Measurements from ENCODE around the gene ANO1.

The ANO1 gene

DNA sequence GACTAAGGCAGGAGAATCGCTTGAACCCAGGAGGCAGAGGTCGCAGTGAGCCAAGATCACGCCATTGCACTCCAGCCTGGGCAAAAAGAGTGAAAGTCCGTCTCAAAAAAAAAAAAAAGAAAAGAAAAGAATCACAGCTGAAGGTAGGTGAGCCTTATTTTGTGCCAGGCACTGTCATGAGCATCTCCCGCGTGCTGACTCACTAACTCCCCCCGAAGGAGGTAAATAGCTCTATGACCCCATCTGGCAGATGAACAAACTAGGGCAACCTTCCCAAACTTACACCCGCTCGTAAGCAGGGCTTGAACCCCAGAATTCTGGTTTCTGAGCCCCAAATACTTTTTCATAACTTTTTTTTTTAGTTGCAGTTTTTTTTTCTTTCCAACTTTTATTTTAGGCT is 60.3 kb downstream of the ANO1 start:
- DNase-seq (ENCODE audit: low read depth in 3 of 3), result no peak

DNA sequence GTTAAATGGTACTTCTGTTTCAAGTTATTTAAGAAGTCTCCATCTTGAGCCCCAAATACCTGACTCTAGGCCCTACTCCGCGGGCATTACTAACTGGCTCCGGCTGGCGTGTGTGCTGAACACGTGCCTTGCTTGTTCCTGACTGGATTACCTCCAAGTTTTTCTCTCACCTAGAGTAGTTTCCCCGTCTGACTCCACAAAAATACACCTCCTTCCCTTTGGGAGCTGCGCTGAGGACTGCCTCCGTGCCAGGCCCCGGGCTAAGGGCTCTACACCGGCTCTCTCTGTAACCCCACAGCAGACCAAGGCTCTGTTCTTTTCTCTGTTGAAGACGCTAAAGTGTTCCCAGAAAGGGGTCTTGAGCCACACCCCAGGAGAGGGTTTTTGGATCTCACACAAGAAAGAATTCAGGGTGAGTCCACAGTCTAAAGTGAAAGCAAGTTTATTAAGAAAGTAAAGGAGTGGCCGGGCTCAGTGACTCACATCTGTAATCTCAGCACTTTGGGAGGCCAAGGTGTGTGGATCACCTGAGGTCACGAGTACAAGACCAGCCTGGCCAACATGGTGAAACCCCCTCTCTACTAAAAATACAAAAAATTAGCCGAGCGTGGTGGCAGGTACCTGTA is 61.8 kb downstream of the ANO1 start:
- DNase-seq (ENCODE audit: low read depth in 3 of 3), result no peak

DNA sequence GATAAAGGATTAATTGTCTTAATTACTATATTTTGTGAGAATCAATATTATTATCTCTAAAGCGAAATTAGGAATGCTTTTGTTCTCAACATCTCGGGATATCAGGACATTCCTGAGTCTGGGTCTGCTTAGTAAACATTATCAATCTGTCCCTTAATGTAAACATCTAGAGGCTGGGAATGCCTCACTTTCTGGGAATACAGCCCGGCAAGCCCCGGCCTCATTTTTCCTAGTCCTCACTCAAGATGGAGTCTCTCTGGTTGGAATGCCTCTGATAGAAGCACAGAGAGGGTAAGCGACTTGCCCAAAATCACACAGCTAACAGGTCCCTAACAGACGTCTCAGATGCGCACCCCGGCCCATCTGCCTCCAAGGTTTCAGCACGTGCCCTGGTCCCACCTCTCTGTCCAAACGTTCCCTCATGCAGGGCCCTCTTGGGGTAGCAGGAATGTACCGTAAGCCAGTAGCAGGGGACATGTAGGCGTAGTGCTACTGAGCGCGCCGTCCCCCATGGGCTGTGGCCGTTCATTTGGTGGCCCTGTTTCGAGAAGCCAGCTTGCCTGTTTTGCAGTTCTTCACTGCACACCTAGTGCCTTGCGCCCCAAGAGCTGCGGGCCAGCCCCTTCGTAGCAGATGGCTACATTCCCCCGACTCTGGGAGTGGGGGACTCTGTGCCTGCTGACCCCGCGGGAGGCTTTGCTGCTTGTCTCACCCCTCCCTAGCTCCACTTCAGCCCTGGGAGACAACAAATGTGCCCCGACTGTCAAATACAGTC is 62.8 kb downstream of the ANO1 start:
- DNase-seq (ENCODE audit: low read depth in 3 of 3), result no peak

DNA sequence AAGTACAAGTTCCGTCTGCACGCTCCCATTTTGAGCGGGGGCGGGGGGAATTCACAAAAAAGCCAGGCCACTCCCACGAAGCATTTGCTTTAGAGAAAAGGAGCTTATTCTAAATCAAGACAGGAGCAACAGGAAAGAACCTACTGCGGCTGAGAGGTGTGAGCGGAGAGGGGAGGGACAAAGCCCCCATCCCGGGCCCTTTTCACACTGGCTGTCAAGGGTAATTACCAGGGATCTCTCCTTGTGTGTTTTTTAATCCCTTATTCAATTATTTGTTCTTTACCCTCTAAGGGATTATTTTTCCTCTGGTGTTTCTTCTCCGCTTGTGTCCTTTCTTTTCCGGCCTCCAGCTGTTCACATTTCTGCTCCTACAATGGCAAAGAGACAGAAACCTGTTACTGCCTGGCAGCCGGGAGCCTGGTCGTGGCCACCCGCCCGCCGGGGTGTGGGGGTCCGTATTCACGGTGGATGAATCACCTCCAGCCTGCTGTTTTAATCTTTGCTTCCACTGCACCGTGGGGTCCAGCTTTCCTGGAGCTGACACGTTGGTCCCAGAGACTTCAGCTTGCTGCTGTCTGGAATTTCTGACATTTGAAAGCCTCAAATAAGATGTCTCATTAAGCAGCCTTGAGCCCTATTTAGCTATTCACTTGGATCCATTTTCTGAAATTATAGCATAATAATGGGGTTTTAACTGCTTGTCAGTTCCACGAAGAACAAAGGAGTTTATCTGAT is 63.5 kb downstream of the ANO1 start:
- no peak for DNase-seq (ENCODE audit: low read depth in 3 of 3)

DNA sequence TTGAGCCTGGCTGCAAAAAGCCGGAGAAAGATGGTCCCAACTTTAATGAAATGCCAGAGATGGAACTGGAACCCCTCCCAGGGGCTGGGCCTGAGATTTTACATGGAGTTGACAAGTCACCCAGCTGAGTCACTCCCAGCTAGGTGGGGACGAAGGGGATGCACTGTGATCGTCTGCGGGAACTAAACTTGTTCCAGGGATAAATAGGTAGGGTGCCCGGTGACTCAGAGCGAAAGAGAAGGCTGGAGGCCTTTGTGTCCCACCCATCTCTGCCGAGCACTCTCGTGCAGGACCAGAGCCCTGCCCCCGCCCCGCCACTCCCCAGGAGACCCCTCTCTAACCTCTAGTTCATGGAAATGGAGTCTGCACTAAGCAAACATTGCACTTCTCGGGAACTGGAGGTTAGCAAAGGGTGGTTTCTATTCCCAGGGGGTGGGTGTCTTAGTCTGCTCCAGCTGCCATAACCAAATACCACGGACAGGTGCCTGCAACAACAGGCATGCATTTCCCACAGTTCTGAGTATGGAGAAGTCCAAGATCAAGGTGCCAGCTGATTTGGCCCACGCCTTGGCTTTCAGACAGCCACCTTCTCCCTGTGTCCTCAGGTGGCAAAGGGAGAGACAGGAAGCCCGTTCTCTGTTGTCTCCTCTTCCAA is 64.2 kb downstream of the ANO1 start:
- no peak for DNase-seq (ENCODE audit: low read depth in 3 of 3)

DNA sequence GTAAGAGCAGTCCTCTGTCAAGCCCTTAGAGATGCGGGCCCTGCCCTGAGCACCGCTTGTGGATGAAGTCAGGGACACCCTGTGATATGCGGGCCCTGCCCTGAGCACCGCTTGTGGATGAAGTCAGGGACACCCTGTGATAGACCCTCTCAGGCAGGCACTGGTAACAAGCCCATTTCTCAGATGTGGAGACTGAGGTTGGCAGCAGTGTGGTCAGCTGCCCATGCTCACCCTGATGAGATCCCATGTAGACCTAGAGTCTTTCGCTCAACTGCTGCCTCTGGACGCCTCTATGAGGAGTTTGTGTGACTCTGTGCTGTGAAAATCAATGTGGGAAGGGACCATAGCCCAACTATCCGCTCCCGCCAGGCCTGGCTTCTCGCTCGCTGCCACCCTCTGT is 66.1 kb downstream of the ANO1 start:
- no peak for DNase-seq (ENCODE audit: low read depth in 3 of 3)

DNA sequence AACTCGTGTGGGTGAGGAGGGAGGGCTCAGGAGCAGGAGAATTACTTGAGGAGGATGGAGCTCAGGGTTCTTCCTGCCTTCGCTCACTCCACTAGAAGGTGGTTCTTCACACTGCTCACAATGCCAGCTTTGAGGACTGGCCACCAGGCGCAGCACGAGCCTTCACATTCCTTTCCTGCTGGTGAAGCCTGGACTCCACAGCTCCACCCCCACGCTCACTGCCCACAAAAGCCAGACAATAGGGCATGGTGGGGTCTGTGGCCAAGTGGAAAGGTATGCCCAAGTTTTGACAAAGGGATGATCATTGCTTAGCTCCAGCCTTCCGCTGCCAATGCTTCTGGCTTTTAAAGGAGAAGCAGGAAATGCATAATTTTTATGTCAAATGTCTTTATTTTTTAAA is 67.0 kb downstream of the ANO1 start:
- DNase-seq (ENCODE audit: low read depth in 3 of 3), result no peak

DNA sequence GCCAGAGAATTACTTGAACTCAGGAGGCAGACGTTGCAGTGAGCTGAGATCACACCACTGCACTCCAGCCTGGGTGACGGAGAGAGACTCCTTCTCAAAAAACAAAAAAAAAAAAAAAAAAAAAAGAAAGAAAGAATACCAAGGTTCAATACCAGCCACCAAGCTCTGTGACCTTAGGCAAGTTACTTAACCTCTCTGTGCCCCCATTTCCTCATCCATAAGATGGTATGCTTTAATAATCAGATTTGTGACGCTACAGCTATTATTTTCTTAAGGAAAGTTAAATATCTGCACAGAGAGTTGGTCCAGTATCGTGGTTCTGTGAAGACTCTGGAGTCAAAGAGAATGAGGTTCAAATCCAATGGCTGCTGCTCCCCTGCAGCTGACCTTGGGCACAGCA is 67.7 kb downstream of the ANO1 start:
- DNase-seq (ENCODE audit: low read depth in 3 of 3), result no peak

DNA sequence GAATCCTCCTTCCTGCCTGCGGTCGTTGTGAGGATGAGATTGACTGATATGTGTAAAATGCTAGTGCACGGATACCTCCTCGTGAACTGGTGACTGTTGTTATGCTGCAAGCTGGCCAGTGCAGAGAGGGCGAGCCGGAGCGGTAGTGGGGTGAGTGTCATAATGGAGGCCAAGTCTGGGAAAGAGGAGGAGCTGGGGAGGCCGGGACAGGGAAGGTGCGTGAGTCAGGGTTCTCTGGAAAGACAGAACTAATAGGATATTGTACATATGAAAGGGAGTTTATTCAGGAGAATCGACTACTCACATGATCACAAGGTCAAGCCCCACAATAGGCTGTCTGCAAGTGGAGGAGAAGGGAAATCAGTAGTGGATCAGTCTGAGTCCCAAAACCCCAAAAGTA is 68.2 kb downstream of the ANO1 start:
- DNase-seq (ENCODE audit: low read depth in 3 of 3), result no peak

DNA sequence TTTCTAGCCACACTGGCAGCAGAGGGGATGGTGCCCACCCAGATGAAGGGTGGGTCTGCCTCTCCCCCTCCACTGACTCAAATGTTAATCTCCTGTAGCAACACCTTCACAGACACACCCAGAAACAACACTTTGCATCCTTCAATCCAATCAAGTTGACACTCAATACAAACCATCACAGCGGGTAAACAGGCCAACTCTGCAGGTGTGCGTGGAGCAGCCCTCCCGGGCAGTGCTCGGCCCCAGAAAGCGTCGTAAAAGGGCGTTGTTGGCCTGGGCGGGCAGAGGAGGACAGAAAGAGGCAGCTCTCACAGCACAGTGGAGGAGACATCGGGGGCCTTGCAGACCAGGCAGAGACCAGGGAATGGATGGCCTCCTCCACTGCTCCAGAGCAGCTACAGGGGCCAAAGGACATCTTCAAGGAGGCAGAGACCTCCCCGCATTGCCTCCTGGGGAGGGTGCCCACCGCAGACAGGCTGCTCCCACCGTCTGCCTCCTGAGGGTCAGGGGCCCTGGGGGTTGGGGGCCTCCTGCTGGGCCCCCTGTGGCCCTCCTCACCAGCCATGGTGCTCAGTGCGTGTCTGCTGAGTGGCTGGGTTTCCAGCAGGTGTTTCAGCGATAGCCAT is 68.9 kb downstream of the ANO1 start:
- no peak for DNase-seq (ENCODE audit: low read depth in 3 of 3)

DNA sequence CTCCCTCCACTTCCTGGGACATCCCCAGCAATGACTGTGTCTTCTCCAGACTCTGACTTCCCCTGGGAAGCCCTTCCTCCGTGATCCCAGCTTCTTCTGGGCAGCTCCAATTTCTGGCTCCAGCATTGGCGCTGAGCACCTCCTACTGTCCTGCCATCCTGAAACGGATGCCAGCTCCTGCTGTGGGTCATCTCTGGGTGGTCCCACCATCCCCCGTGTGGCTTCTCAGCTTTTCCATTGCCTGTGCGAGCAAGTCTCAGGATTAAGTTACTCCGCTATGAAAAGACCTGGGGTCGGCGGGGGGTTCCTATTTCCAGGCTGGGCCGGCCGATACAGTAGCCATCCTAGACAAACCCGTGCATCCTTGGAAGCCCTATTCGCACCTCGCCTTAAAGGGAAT is 69.6 kb downstream of the ANO1 start:
- DNase-seq (ENCODE audit: low read depth in 3 of 3), result no peak

DNA sequence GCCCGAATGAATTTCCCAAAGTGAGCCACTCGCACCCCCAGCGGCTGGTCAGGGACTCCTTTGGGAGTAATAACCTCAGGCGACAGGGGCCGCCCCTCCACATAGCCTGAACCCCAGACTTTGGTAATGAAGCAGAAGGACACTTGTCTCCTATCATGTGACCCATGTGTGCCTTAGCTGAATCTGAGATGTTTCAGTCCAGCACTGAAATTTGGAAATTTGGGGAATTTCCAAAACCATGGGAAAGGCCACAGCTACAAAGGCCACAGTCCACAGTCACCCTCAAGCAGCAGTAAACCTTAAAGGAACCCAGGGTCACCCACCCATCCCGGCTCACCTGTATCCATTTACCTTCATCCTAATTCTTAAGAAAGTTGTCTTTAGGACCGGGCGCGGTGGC is 73.6 kb downstream of the ANO1 start:
- no peak for DNase-seq (ENCODE audit: low read depth in 3 of 3)

DNA sequence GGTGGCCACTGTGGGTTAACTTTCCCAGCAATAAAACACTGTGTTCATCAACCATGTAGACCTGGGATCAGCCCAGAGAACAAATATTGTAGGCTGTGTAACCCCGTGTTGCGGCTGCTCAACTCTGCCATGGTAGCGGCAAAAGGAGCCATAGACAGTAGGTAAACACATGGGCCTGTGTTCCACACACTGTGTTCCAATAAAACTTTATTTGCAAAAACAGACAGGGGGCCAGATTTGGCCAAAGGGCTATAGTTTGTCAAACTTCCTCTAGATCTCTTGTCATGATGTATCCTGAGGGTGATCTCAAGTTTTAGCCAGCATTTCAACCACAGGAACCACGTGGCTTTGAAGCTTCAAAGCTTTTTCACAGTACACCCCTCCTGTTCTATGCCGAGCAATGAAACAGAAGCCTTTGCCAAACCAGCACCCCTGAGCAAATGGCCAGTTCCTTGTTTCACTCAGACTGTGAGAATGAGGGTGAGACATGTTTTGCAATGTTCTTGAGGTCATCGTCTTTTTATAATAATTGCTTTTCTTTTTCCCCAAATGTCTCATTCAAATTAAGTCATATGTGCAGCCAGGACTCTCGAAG is 75.1 kb downstream of the ANO1 start:
- no peak for DNase-seq (ENCODE audit: low read depth in 3 of 3)

DNA sequence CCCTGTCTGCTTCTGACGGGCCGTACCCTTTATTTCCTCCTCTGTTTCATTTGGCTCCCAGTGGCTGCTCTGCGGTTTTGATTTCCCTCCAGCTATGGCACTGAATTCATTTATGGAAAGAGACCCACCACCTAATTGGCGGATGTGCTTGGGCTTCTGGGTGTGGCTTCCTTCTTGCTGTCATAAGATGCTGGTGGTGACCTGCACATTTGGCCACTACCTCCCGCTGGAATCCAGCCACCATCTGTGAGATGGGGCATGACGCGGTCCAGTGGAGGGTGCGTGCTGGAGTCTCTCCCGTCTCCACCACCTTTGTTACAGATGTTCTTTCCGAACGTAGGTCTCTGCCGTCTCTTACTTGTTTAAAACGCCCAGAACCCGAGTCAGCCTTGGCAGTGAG is 77.3 kb downstream of the ANO1 start:
- DNase-seq (ENCODE audit: low read depth in 3 of 3), result no peak

DNA sequence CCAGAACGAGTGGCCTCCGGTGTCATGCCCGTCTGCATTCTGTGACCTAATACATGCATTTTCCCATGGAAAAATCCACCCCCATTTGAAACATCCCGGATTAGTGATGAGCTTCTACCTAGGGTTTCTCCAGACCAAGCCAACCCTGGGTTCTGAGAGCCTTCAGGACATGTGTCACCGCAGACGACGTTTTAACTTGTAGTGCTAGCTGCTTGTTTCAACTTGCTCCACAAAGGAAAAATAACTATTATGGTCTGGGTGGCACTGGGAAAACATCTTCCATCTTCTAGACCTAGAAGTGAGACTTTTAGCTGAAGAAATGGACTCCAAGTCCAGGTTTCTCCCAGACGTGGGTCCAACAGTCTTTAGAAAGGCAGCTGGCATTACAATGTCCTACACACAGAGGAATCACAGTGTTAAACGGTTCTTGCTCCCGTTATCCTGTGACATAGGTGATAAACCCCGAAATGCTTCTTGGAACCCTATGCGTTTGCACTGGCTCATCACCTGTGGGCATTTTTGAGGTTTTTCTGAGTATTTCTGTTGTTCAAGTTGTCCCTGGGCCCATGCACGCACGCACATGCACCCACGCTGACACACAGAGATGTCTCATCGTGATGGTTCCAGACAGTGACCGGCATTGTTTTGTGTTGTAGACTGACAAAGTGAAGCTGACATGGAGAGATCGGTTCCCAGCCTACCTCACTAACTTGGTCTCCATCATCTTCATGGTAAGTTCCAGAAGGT is 78.3 kb downstream of the ANO1 start:
- no peak for DNase-seq (ENCODE audit: low read depth in 3 of 3)

DNA sequence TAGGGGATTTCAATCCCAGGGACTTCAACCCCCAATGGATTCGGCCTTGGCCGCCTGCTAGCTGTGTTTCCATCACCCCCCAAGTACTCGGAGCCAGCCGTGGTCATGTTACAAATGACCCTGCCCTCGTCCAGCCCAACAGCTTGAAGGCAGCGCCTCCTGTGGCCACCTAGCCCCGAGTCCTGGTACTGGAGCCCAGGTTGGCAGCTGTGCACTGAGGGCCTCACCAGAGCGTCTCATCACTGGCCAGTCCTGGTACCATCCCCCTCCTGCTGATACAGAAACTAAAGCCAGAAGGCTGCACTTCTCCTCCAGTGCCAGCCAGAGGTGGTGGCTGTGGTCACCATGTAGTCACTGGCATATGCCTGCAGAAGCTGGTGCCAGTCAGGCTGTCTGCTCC is 80.1 kb downstream of the ANO1 start:
- no peak for DNase-seq (ENCODE audit: low read depth in 3 of 3)

DNA sequence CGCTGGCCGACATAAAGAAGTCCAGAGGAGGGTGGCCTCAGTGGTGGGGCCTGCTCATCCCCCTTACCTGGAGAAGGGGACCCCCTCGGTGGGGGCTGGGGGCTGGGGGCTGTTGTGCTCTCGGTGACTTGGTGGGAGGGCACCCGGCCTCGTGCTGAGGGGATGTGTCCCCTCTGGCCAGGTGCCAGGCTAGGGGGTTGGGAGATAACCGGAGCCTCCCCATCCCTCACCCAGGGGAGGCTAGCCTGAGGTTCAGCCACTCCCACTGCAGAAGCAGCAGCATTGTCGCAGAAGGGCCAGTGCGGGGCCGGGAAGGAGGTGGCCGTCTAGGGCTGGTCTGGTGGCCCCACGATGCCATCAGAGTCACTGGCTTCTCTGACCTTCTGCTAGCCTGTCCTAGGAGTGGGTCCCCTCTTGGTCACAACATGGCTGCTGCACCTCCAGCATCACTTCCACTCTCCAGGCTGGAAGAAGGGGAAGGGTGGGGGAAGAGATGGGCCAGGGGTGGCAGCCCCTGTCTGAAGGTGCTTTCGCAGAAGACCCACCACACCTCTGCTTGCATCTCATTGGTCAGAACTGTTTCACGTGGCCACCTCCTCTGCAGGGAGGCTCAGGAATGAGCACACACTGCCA is 80.8 kb downstream of the ANO1 start:
- DNase-seq (ENCODE audit: low read depth in 3 of 3), result no peak

DNA sequence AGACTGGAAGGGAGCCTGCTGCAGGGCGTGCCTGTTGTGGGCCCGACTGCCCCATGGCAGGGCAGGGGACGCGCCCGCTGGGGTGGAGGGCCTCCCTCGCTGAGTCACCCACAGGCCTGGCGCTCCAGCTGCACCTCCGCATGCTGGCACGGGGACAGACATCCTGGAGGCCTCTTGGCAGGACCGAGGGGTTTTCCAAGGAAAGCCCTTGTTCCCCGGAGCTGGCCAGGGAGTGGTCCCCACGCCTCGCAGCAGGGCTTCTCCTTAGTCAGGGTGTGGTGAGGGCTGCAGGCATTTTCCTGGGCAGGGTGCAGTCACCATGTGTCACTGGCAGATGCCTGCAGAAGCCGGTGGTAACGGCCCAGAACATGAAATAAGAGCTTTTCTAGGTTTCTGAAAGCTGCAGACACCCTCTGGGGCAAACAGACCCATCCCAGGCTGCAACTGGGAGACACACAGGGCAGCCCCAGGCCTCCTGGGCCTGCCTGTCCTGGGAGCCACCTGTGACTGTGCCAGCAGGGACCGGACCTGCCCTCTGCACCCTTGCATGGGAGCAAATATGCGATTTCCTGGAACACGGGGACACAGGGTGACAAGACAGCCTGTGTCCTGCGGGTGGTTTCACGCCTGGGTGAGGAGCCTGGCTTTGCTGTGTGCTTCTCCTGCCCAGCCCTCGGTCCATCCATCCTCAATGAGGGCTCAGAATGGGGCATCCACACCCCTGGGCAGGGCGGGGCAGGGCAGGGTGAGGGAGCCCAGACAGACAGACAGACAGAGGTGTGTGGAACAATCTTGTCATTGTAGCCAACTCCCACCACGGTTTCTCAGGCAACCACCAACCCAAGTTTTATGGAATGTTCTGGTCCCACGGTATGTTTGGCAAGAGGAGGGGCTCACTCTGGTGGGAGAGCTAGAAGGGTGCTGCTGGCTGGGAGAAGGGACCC is 81.8 kb downstream of the ANO1 start:
- no peak for DNase-seq (ENCODE audit: low read depth in 3 of 3)

DNA sequence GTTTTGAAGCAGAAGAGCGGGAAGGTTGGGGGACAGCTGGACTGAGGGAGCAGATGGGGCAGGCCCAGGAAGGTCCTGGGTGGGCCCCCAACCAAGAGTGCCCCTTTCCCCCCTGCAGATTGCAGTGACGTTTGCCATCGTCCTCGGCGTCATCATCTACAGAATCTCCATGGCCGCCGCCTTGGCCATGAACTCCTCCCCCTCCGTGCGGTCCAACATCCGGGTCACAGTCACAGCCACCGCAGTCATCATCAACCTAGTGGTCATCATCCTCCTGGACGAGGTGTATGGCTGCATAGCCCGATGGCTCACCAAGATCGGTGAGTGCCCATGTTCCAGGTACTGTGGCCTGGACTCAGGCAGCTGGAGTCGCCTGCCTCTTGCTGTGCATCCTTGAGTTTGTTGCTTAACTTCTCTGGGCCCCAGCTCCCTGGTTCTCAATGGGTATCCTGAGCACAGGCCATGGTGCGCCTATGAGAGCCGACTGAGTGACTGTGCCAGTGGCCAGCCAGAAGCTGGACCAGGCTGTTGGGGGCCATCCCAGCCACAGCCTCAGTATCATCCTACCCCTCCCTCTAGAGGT is 83.0 kb downstream of the ANO1 start:
- DNase-seq (ENCODE audit: low read depth in 3 of 3), result no peak

Measured in stimulated activated CD4-positive, alpha-beta T cell treated with anti-CD3 and anti-CD28 coated beads, TNF-alpha, amount 100 ng/mL, for 48 hours (primary cell).